Keratinocyte (primary cell): ENCODE data around the gene FRMD4B. TPM values are rescaled to one million over a fixed set of nuclear protein-coding genes. Genes with fewer than 3 reads are reported as not detected.

ENCODE experiments used
- DNase-seq: peaks from one replicate; pipeline ENCODE4 v3.0.0-alpha.2; 2011; ENCODE audit warnings: low read depth, missing footprints, low spot score
- FAIRE-seq: peaks from 2 replicates; lab custom pipeline; 2011; peaks lifted over from hg19 to GRCh38; lab: Jason Lieb, UNC
- H2AFZ ChIP-seq: 2 replicates; pipeline ENCODE4 v1.6.0; 2012; ENCODE audit warnings: low read length, control low read depth, inconsistent platforms; ENCODE audit not compliant: control insufficient read depth
- H3K27ac ChIP-seq: 2 replicates; pipeline ENCODE4 v1.5.1; 2011; ENCODE audit warnings: low read length; ENCODE audit not compliant: control insufficient read depth, insufficient read depth
- H3K27me3 ChIP-seq: 3 replicates; pipeline ENCODE4 v1.6.0; 2011; ENCODE audit warnings: low read length; ENCODE audit not compliant: control insufficient read depth, insufficient read depth; ENCODE audit errors: extremely low read depth
- H3K36me3 ChIP-seq, 2 experiments: 2 replicates in 1 of 2; 3 replicates in 1 of 2; pipeline ENCODE4 v1.5.1; 2011; ENCODE audit warnings: low read length in 2 of 2, mild to moderate bottlenecking in 1 of 2; ENCODE audit not compliant: control insufficient read depth in 2 of 2, insufficient read depth in 2 of 2; ENCODE audit errors: extremely low read depth in 1 of 2
- H3K4me1 ChIP-seq: 3 replicates; pipeline ENCODE4 v1.5.1; 2011; ENCODE audit warnings: low read length; ENCODE audit not compliant: control insufficient read depth, insufficient read depth; ENCODE audit errors: extremely low read depth
- H3K4me2 ChIP-seq: 3 replicates; pipeline ENCODE4 v1.6.0; 2011; ENCODE audit warnings: low read depth, low read length; ENCODE audit not compliant: control insufficient read depth, insufficient read depth; ENCODE audit errors: extremely low read depth
- H3K4me3 ChIP-seq, 3 experiments: fragments of 200-600 bp in 1 of 3; sonication (generic) in 1 of 3; 2 replicates in 2 of 3; 3 replicates in 1 of 3; pipeline ENCODE4 v1.5.1; 2011 to 2016; ENCODE audit warnings: low read length in 3 of 3, mild to moderate bottlenecking in 3 of 3, control low read depth in 2 of 3, inconsistent platforms in 1 of 3, low read depth in 1 of 3, mixed read lengths in 1 of 3, mixed run types in 1 of 3, moderate library complexity in 1 of 3; ENCODE audit not compliant: control insufficient read depth in 2 of 3, insufficient read depth in 2 of 3; ENCODE audit errors: extremely low read depth in 1 of 3
- H3K79me2 ChIP-seq: 2 replicates; pipeline ENCODE4 v1.6.0; 2012; ENCODE audit warnings: low read length; ENCODE audit not compliant: control insufficient read depth, insufficient read depth
- H3K9ac ChIP-seq: 3 replicates; pipeline ENCODE4 v1.6.0; 2011; ENCODE audit warnings: low read length; ENCODE audit not compliant: control insufficient read depth, insufficient read depth; ENCODE audit errors: extremely low read depth
- H3K9me1 ChIP-seq: 3 replicates; pipeline ENCODE4 v1.6.0; 2011; ENCODE audit warnings: low read length; ENCODE audit not compliant: control insufficient read depth, insufficient read depth; ENCODE audit errors: extremely low read depth
- H3K9me3 ChIP-seq: 2 replicates; pipeline ENCODE4 v1.5.1; 2012; ENCODE audit warnings: low read depth, low read length; ENCODE audit not compliant: control insufficient read depth
- H4K20me1 ChIP-seq: 3 replicates; pipeline ENCODE4 v1.6.0; 2011; ENCODE audit warnings: low read length; ENCODE audit not compliant: control insufficient read depth, insufficient read depth; ENCODE audit errors: extremely low read depth
- CTCF ChIP-seq, 3 experiments: IDR thresholded peaks in 1 of 3; conservative IDR thresholded peaks in 1 of 3; optimal IDR thresholded peaks in 1 of 3; 2 replicates in 2 of 3; 3 replicates in 1 of 3; pipeline versions ENCODE3 to v1.5.1; 2011; ENCODE audit warnings: low read length in 3 of 3, mild to moderate bottlenecking in 3 of 3, moderate library complexity in 2 of 3, control low read depth in 1 of 3, inconsistent platforms in 1 of 3; ENCODE audit not compliant: insufficient read depth in 2 of 3; ENCODE audit errors: extremely low read depth in 1 of 3
- EZH2 ChIP-seq: IDR thresholded peaks from one replicate; pipeline ENCODE4 v1.6.1; 2012; ENCODE audit warnings: inconsistent platforms, mild to moderate bottlenecking, low read length, moderate library complexity
- dilution Hi-C: fragments of 300-500 bp; cut with MboI; formaldehyde crosslinking; loops from one replicate; pipeline ENCODE4 v1.7.0; 2020; ENCODE audit warnings: low sequenced_read_pairs; ENCODE audit not compliant: extremely low pct_ligation_motif_present
- polyA plus RNA-seq, 5 experiments: library from polyadenylated mRNA; depleted of rRNA in 3 of 5; stranded (reverse) in 3 of 5; stranded (forward) in 1 of 5; unstranded in 1 of 5; fragments of >200 nt; gene quantifications; 1 replicate in 1 of 5; 2 replicates in 3 of 5; 3 replicates in 1 of 5; pipeline versions ENCODE4 v1.2.1 to v1.2.3, GENCODE V29; 2011 to 2012; ENCODE audit warnings: missing spikeins in 2 of 5, low read depth in 1 of 5, low replicate concordance in 1 of 5

The FRMD4B gene
- polyA plus RNA-seq, 1 donor (not counting 4 experiments of a cell fraction or from before 2014, with no cell fraction given) = 48.3 TPM

DNA sequence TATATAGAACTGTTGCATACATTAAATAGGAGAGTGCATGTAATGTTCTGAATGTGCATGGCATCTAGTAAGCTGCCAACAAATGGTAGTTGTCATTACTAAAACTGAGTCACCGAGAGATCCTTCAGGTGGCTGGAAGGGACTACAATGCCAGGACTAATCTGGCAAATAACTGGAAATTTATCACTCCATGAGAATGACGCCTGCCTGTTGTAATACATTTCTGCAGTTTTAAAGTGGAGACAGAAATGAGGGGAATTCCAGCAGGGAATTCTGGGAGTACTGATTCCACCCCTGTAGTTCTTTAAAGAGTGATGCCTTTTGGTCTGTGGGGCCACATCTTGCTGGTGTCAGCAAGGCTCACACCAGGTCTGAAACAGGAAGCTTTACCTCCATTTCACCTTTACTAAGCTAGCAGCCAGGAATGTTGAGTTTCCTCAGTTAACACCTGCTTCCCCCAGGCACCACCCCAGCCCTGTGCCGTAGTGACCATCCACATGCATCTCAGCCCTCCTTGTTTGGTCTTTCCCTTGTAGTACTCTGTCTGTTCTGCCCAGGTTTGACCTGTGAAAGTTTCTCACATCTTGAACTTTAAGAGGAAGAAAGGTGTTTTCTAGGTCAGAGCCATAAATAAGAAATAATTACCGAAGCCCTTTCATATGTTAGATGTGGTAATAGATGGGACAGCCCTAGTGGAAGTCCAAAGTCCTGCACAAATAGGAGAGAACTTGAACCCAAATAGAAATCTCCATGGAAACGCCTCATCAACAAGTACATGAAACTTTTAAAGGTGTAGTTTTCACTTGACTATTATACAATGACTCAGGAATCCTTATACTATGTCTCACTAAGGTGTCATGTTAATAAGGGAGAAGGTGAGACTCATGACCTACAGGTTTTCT lies 206.8 kb downstream of the FRMD4B start:
- H2AFZ ChIP-seq = no peak overlapping the region
- H3K27ac ChIP-seq = peak overlapping the region; percentile 98
- peak overlapping the region; percentile 82 for H3K9ac ChIP-seq
- no peak overlapping the region for H3K4me3 ChIP-seq
- peaks cover 3% of the 10 kb centered on the region for H3K9me1 ChIP-seq
- H3K9me3 ChIP-seq = no peaks in the 10 kb centered on the region
- H3K36me3 ChIP-seq = peaks cover 24 to 45% of the 10 kb centered on the region in 2 experiments
- peaks cover 14% of the 10 kb centered on the region for H3K79me2 ChIP-seq
- FAIRE-seq = peak; percentile 71
- peak; percentile 41 for DNase-seq
- dilution Hi-C loops = no loop called here
- no peaks in the 10 kb centered on the region for H3K27me3 ChIP-seq
- peak overlapping the region; percentile 48 for H3K4me2 ChIP-seq
- peaks cover 26% of the 10 kb centered on the region for H3K4me1 ChIP-seq
- peaks cover 4% of the 10 kb centered on the region for H4K20me1 ChIP-seq
- TF ChIP-seq CTCF (optimal IDR thresholded peaks at IDR 0.05 in 1 of 3, IDR thresholded peaks at IDR 0.05 in 1 of 3, conservative IDR thresholded peaks at IDR 0.05 in 1 of 3; ENCODE audit: extremely low read depth in 1 of 3, insufficient read depth in 2 of 3, low read length in 3 of 3) (peak in 1 of 3 experiments; percentile 30), EZH2 (no peak)

GRCh38 chr3:69178082-69178481 lies 207.8 kb downstream of the FRMD4B start:
- dilution Hi-C loops = no loop called here
- H3K4me2 ChIP-seq = no peak overlapping the region

More at GRCh38 chr3:69178082-69178481, 207.8 kb downstream of the FRMD4B start:
- Histone ChIP-seq H3K4me3 (no peak overlapping the region), H3K9me3 (no peaks in the 10 kb centered on the region), H3K27me3 (no peaks in the 10 kb centered on the region), H3K79me2 (peaks cover 14% of the 10 kb centered on the region), H3K4me1 (peaks cover 26% of the 10 kb centered on the region), H4K20me1 (peaks cover 4% of the 10 kb centered on the region), H3K36me3 (peaks cover 24 to 44% of the 10 kb centered on the region in 2 experiments), H3K9me1 (peaks cover 3% of the 10 kb centered on the region), H3K27ac (peak overlapping the region; percentile 98), H2AFZ (no peak overlapping the region), H3K9ac (no peak overlapping the region)
- TF ChIP-seq EZH2 (no peak), CTCF (optimal IDR thresholded peaks at IDR 0.05 in 1 of 3, IDR thresholded peaks at IDR 0.05 in 1 of 3, conservative IDR thresholded peaks at IDR 0.05 in 1 of 3; ENCODE audit: extremely low read depth in 1 of 3, insufficient read depth in 2 of 3, low read length in 3 of 3) (no peak)
- DNase-seq = no peak
- no peak for FAIRE-seq
